HG03432 (cell line): Measurements from ENCODE around the gene THUMPD1.
"Not testable (repeated sequence)": the region's sequence is repeated elsewhere in the genome, so short reads cannot be mapped to it uniquely, and the experiment has no call there.

ENCODE experiments used
- ATAC-seq: cut with Tn5 transposase; IDR thresholded peaks from one replicate; pipeline ENCODE4 v1.9.1; 2021; ENCODE audit warnings: mild to moderate bottlenecking, moderate library complexity; ENCODE audit not compliant: unreplicated experiment

Gene THUMPD1

GRCh38 chr16:20741554-20742285, at the start of gene THUMPD1:
TSS of gene THUMPD1 (minus strand) at chr16:20741818. CDS start at chr16:20741739, 79 bp downstream.
- peak; percentile 86 for ATAC-seq

GRCh38 chr16:20789130-20789529, 47.5 kb upstream of the THUMPD1 start:
- ATAC-seq, result no peak

GRCh38 chr16:20784204-20784603, 42.6 kb upstream of the THUMPD1 start:
- no peak for ATAC-seq

- no peak for ATAC-seq
These were observed 40.9 kb upstream of the THUMPD1 start for GRCh38 chr16:20782470-20782869.

GRCh38 chr16:20781697-20782096, 40.1 kb upstream of the THUMPD1 start:
- no peak for ATAC-seq

GRCh38 chr16:20774703-20775362, 33.2 kb upstream of the THUMPD1 start:
- peak; percentile 44 for ATAC-seq

- ATAC-seq, result no peak
These were observed 32.1 kb upstream of the THUMPD1 start for GRCh38 chr16:20773679-20774078.

- ATAC-seq, result no peak
These were observed 27.2 kb upstream of the THUMPD1 start for GRCh38 chr16:20768818-20769217.

GRCh38 chr16:20768121-20768520, 26.5 kb upstream of the THUMPD1 start:
- ATAC-seq, result no peak

- no peak for ATAC-seq
These were observed 26.0 kb upstream of the THUMPD1 start for GRCh38 chr16:20767577-20767976.

GRCh38 chr16:20766294-20766693, 24.7 kb upstream of the THUMPD1 start:
- no peak for ATAC-seq

GRCh38 chr16:20765732-20766131, 24.1 kb upstream of the THUMPD1 start:
- ATAC-seq, result no peak

- not testable (repeated sequence) for ATAC-seq
These were observed 22.8 kb upstream of the THUMPD1 start for GRCh38 chr16:20764448-20764847.

GRCh38 chr16:20763461-20764232, 22.0 kb upstream of the THUMPD1 start, which contains the start of gene ACSM3:
TSS of gene ACSM3 (plus strand) at chr16:20764014. CDS start at chr16:20770035, 6,021 bp downstream.
- peak; percentile 98 for ATAC-seq

GRCh38 chr16:20762404-20763123, 20.9 kb upstream of the THUMPD1 start:
- no peak for ATAC-seq

GRCh38 chr16:20761175-20761574, 19.6 kb upstream of the THUMPD1 start:
- no peak for ATAC-seq

GRCh38 chr16:20760346-20760745, 18.7 kb upstream of the THUMPD1 start:
- no peak for ATAC-seq

GRCh38 chr16:20755799-20756198, 14.2 kb upstream of the THUMPD1 start:
- ATAC-seq, result not testable (repeated sequence)

- ATAC-seq, result no peak
These were observed 13.6 kb upstream of the THUMPD1 start for GRCh38 chr16:20755238-20755637.

GRCh38 chr16:20753727-20754126, 12.1 kb upstream of the THUMPD1 start:
- no peak for ATAC-seq

GRCh38 chr16:20750558-20750957, 8.9 kb upstream of the THUMPD1 start:
- ATAC-seq, result no peak
